PC-9 (cell line): ENCODE results near the gene SORCS2.

Experiments used
- CTCF ChIP-seq: fragments of 200-600 bp; sonication (generic); conservative IDR thresholded peaks from 2 replicates; pipeline ENCODE4 v1.6.1; 2017; ENCODE audit warnings: mixed run types, antibody characterized with exemption, mild to moderate bottlenecking, moderate library complexity
- EZH2 ChIP-seq: fragments of 200-600 bp; sonication (generic); IDR thresholded peaks from 2 replicates; pipeline ENCODE4 v1.8.0; 2017; ENCODE audit warnings: antibody characterized with exemption, low read depth

GRCh38 chr4:7652906-7653305 lies 460.6 kb downstream of the SORCS2 start:
- TF ChIP-seq CTCF (no peak), EZH2 (no peak)
